Astrocyte of the spinal cord (primary cell): ENCODE results near the gene PGM5.

Experiments
- DNase-seq: peaks from one replicate; pipeline ENCODE4 v3.0.0; 2011; ENCODE audit warnings: low read depth, low spot score
- H3K4me3 ChIP-seq: 2 replicates; pipeline ENCODE4 v1.5.1; 2011; ENCODE audit warnings: low read depth, mild to moderate bottlenecking, low read length, moderate library complexity
- CTCF ChIP-seq: IDR thresholded peaks from 2 replicates; pipeline ENCODE4 v1.5.1; 2012; ENCODE audit warnings: low read depth, mild to moderate bottlenecking, low read length, inconsistent platforms
- in situ Hi-C: cut with HindIII; loops from 2 replicates; pipeline ENCODE4 v1.10.0; 2017; ENCODE audit warnings: low sequenced_read_pairs

Gene PGM5

GRCh38 chr9:68509689-68510088 lies 153.3 kb downstream of the PGM5 start:
- TF ChIP-seq CTCF: no peak
- no peak overlapping the region for H3K4me3 ChIP-seq
- in situ Hi-C loops: no loop called here
- DNase-seq: no peak

GRCh38 chr9:68513385-68513784 lies 157.0 kb downstream of the PGM5 start:
- no peak overlapping the region for H3K4me3 ChIP-seq
- TF ChIP-seq CTCF: no peak
- in situ Hi-C loops: no loop called here

GRCh38 chr9:68513981-68514380 lies 157.6 kb downstream of the PGM5 start:
- no peak for DNase-seq
- TF ChIP-seq CTCF: no peak
- in situ Hi-C loops: no loop called here
- no peak overlapping the region for H3K4me3 ChIP-seq

More at GRCh38 chr9:68513385-68513784, 157.0 kb downstream of the PGM5 start:
- DNase-seq: no peak

GRCh38 chr9:68515326-68516017 lies 159.1 kb downstream of the PGM5 start:
- TF ChIP-seq CTCF: no peak
- DNase-seq: no peak
- H3K4me3 ChIP-seq: no peak overlapping the region
- in situ Hi-C loops: no loop called here

GRCh38 chr9:68522131-68522530 lies 165.7 kb downstream of the PGM5 start:
- DNase-seq: no peak
- in situ Hi-C loops: no loop called here
- no peak for TF ChIP-seq CTCF
- H3K4me3 ChIP-seq: no peak overlapping the region

- H3K4me3 ChIP-seq: no peak overlapping the region
- DNase-seq: no peak
- TF ChIP-seq CTCF: no peak
- in situ Hi-C loops: no loop called here
These were observed 166.5 kb downstream of the PGM5 start for GRCh38 chr9:68522954-68523353.
